ENCODE results near the gene TMEM101.

DNA sequence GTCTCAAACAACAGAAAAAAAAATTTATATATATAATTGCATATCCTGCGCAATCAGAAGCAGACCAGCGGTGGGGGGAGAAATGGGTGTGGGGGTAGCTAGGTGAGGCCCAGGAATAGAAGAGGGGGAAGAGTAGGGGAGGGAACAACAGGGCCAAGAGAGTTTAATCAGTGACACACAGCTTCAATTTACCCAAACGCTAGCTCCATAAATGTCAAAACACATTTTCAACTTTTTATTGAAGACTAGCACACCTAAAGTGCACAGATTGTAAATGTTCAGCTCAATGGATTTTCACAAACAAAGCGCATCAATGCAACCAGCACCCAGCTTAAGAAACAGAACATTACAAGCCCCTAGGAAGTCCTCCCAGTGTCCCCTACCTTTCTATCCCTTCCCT, 35.1 kb downstream of the TMEM101 start:
- TF ChIP-seq POLR2A (IDR thresholded peaks at IDR 0.05; ENCODE audit: low read depth, low read length) (no peak), TAF1 (IDR thresholded peaks at IDR 0.05; ENCODE audit: borderline replicate concordance, low read depth, low read length) (no peak)

All from GM12892 (cell line).